ENCODE measurements around the gene HSPB8. TPM values are rescaled to one million over a fixed set of nuclear protein-coding genes. Genes with fewer than 3 reads are reported as not detected.

HSPB8 gene
- total RNA-seq, 1 donor, result 2.9 TPM

DNA sequence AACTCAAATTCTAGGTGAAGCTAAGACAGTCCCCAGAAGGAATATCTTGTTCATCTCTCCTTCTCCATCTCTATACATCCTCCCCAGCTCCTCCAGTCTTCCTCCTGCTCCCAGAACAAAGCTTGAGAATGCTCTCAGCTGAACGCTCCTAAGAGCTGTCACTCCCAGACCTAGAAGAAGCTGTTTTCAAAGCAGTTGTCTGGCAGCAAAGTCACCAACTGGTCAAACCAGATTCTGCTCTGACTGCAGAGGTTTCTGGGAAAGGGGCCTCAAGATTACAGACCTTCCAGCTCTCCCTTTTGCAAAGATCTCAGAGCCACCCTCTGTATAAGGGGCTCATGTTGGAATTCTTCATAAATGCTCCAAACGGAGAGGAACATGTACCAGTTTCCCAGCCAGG lies 9.6 kb upstream of the HSPB8 start:
- Histone ChIP-seq H3K4me1 (ENCODE audit: insufficient read depth, low read length) (no peaks in the 10 kb centered on the region), H3K36me3 (ENCODE audit: insufficient read depth, low read length) (no peaks in the 10 kb centered on the region), H3K27me3 (ENCODE audit: insufficient read depth, low read length) (no peaks in the 10 kb centered on the region), H2AFZ (ENCODE audit: low read length) (no peak overlapping the region), H3K9me3 (ENCODE audit: low read depth, low read length) (no peaks in the 10 kb centered on the region), H3K79me2 (ENCODE audit: insufficient read depth, low read length) (no peaks in the 10 kb centered on the region), H4K20me1 (ENCODE audit: insufficient read depth, low read length) (no peaks in the 10 kb centered on the region), H3K4me3 (ENCODE audit: insufficient read depth, low read length) (no peak overlapping the region), H3K27ac (ENCODE audit: low read depth, low read length) (no peak overlapping the region), H3K4me2 (ENCODE audit: insufficient read depth, low read length) (no peak overlapping the region)
- TF ChIP-seq, protein P1, sequence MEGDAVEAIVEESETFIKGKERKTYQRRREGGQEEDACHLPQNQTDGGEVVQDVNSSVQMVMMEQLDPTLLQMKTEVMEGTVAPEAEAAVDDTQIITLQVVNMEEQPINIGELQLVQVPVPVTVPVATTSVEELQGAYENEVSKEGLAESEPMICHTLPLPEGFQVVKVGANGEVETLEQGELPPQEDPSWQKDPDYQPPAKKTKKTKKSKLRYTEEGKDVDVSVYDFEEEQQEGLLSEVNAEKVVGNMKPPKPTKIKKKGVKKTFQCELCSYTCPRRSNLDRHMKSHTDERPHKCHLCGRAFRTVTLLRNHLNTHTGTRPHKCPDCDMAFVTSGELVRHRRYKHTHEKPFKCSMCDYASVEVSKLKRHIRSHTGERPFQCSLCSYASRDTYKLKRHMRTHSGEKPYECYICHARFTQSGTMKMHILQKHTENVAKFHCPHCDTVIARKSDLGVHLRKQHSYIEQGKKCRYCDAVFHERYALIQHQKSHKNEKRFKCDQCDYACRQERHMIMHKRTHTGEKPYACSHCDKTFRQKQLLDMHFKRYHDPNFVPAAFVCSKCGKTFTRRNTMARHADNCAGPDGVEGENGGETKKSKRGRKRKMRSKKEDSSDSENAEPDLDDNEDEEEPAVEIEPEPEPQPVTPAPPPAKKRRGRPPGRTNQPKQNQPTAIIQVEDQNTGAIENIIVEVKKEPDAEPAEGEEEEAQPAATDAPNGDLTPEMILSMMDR (IDR thresholded peaks at IDR 0.05; ENCODE audit: extremely low read depth, low read depth, low read length), result no peak
- no peak for DNase-seq (ENCODE audit: insufficient read length, low spot score, missing footprints)

DNA sequence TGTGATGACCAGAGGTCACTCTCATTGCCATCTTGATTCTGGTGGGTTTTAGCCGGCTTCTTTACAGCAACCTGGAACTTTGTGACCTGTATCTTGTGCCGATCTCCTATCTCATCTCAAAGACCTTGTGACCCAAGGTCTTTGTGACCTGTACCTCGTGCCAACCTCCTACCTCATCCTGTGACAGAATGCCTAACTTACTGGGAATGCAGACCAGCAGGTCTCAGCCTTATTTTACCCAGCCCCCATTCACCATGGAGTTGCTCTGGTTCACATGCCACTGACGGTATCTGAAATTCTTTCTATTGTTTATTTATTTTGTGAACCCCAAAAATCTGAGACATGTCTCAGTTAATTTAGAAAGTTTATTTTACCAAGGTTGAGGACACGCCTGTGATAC lies 7.4 kb upstream of the HSPB8 start:
- Histone ChIP-seq H3K9me3 (ENCODE audit: low read depth, low read length) (no peaks in the 10 kb centered on the region), H3K4me2 (ENCODE audit: insufficient read depth, low read length) (no peak overlapping the region), H2AFZ (ENCODE audit: low read length) (no peak overlapping the region), H3K27me3 (ENCODE audit: insufficient read depth, low read length) (no peaks in the 10 kb centered on the region), H4K20me1 (ENCODE audit: insufficient read depth, low read length) (no peaks in the 10 kb centered on the region), H3K36me3 (ENCODE audit: insufficient read depth, low read length) (no peaks in the 10 kb centered on the region), H3K4me3 (ENCODE audit: insufficient read depth, low read length) (no peak overlapping the region), H3K4me1 (ENCODE audit: insufficient read depth, low read length) (peaks cover 5% of the 10 kb centered on the region), H3K79me2 (ENCODE audit: insufficient read depth, low read length) (no peaks in the 10 kb centered on the region), H3K27ac (ENCODE audit: low read depth, low read length) (no peak overlapping the region)
- TF ChIP-seq, protein P1 (IDR thresholded peaks at IDR 0.05; ENCODE audit: extremely low read depth, low read depth, low read length), result no peak
- no peak for DNase-seq (ENCODE audit: insufficient read length, low spot score, missing footprints)

DNA sequence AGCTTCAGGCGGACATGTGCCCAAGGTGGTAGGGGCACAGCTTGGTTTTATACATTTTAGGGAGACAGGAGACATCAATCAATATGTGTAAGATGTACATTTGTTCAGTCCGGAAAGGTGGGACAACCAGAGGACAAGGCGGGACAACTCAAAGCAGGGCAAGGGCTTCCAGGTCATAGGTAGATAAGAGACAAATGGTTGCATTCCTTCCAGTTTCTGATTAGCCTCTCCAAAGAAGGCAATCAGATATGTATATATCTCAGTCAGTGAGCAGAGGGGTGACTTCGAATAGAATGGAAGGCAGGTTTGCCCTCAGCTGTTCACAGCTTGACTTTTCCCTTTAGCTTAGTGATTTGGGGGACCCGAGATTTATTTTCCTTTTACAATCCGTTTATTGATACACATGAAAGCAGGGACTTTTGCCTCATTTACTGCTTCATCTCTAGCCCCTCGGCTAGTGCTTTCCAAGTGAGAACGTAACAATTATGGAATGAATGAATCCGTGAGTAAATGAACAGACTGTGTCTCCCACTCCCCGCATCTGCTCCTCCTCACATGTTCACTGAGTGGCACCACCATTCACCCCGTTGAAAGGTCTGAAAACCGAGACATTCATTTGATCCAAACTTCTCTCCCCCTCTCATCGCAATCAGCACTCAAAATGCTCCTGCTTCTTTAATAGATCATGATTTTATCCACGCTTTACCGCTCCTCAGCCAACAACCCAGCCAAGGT lies 6.9 kb upstream of the HSPB8 start:
- DNase-seq (ENCODE audit: insufficient read length, low spot score, missing footprints), result no peak
- H3K9me3 ChIP-seq (ENCODE audit: low read depth, low read length), result no peaks in the 10 kb centered on the region
- H2AFZ ChIP-seq (ENCODE audit: low read length), result no peak overlapping the region
- H4K20me1 ChIP-seq (ENCODE audit: insufficient read depth, low read length), result no peaks in the 10 kb centered on the region
- no peak overlapping the region for H3K4me2 ChIP-seq (ENCODE audit: insufficient read depth, low read length)
- H3K27me3 ChIP-seq (ENCODE audit: insufficient read depth, low read length), result no peaks in the 10 kb centered on the region
- no peak overlapping the region for H3K4me3 ChIP-seq (ENCODE audit: insufficient read depth, low read length)
- H3K79me2 ChIP-seq (ENCODE audit: insufficient read depth, low read length), result no peaks in the 10 kb centered on the region
- H3K36me3 ChIP-seq (ENCODE audit: insufficient read depth, low read length), result no peaks in the 10 kb centered on the region
- TF ChIP-seq, protein P1 (IDR thresholded peaks at IDR 0.05; ENCODE audit: extremely low read depth, low read depth, low read length), result no peak
- peaks cover 10% of the 10 kb centered on the region for H3K4me1 ChIP-seq (ENCODE audit: insufficient read depth, low read length)
- H3K27ac ChIP-seq (ENCODE audit: low read depth, low read length), result no peak overlapping the region

DNA sequence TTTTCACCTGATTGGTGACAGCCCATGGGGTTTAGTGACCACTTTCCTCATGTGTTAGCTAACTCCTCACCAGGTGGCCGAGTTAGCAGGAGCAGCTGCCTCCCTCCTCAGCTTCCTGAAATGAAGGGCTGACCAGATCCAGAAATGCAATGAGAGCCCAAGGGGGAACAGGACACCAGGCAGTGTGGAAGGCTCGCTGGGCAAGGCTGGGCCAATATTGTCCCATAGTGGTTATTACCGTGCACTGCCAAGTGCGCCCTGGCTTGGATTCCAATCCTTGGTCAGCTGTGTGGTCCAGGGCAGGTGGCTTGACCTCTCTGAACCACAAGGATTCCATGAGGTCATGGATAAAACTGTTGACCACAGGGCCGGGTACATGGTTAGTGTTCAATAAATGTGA lies 3.6 kb upstream of the HSPB8 start:
- Histone ChIP-seq H3K79me2 (ENCODE audit: insufficient read depth, low read length) (no peaks in the 10 kb centered on the region), H2AFZ (ENCODE audit: low read length) (no peak overlapping the region), H3K4me2 (ENCODE audit: insufficient read depth, low read length) (no peak overlapping the region), H3K36me3 (ENCODE audit: insufficient read depth, low read length) (no peaks in the 10 kb centered on the region), H3K27me3 (ENCODE audit: insufficient read depth, low read length) (no peaks in the 10 kb centered on the region), H3K27ac (ENCODE audit: low read depth, low read length) (no peak overlapping the region), H3K4me3 (ENCODE audit: insufficient read depth, low read length) (no peak overlapping the region), H3K4me1 (ENCODE audit: insufficient read depth, low read length) (peaks cover 23% of the 10 kb centered on the region), H4K20me1 (ENCODE audit: insufficient read depth, low read length) (no peaks in the 10 kb centered on the region), H3K9me3 (ENCODE audit: low read depth, low read length) (no peaks in the 10 kb centered on the region)
- TF ChIP-seq, protein P1 (IDR thresholded peaks at IDR 0.05; ENCODE audit: extremely low read depth, low read depth, low read length), result no peak
- no peak for DNase-seq (ENCODE audit: insufficient read length, low spot score, missing footprints)

All from osteoblast (primary cell).